Measurements from ENCODE around the gene BOD1.

- no peak for TF ChIP-seq MAX (IDR thresholded peaks at IDR 0.05)
- TF ChIP-seq RAD21 (IDR thresholded peaks at IDR 0.05; ENCODE audit: low read depth) = no peak
- TF ChIP-seq NFIC (IDR thresholded peaks at IDR 0.05) = no peak
- TF ChIP-seq TCF12 (IDR thresholded peaks at IDR 0.05; ENCODE audit: low read depth) = no peak
- no peak for TF ChIP-seq EP300 (IDR thresholded peaks at IDR 0.05; ENCODE audit: borderline replicate concordance)
- no peak for TF ChIP-seq EGR1 (IDR thresholded peaks at IDR 0.05)
- TF ChIP-seq REST (IDR thresholded peaks at IDR 0.05; ENCODE audit: low read depth) = no peak
- TF ChIP-seq TEAD4 (IDR thresholded peaks at IDR 0.05) = no peak
- TF ChIP-seq CEBPB (IDR thresholded peaks at IDR 0.05) = no peak
Observed at GRCh38 chr5:173627271-173627670, 10.8 kb upstream of the BOD1 start.
